SU-DHL-6 (cell line): ENCODE results near the gene BPIFB4.

ENCODE experiments used
- CTCF ChIP-seq: fragments of 200-600 bp; sonication (generic); IDR thresholded peaks from one replicate; pipeline ENCODE4 v1.5.1; 2017; ENCODE audit warnings: antibody characterized with exemption, mild to moderate bottlenecking, low read length, moderate library complexity; ENCODE audit not compliant: insufficient read depth, poor library complexity, severe bottlenecking
- EZH2phosphoT487 ChIP-seq: fragments of 200-600 bp; sonication (generic), shearing (Covaris generic); conservative IDR thresholded peaks from 2 replicates; pipeline ENCODE4 v1.6.1; 2018; ENCODE audit warnings: mild to moderate bottlenecking, antibody characterized with exemption, low read length, moderate library complexity, mixed read lengths

GRCh38 chr20:33072813-33073212 is 6.6 kb upstream of the BPIFB4 start:
- TF ChIP-seq CTCF (no peak), EZH2phosphoT487 (no peak)
